SK-N-SH treated with all-trans-retinoic acid at 6 μM for 48 hours (cell line): ENCODE measurements around the gene TMEFF2.

ENCODE experiments used
- ATAC-seq: fragments of 200-7000 bp; cut with Tn5 transposase; 3 replicates; pipeline ENCODE4 v1.9.1; 2020; ENCODE audit warnings: mild to moderate bottlenecking, moderate library complexity
- ARNTL ChIP-seq: fragments of 450-650 bp; formaldehyde crosslinking; IDR thresholded peaks from 2 replicates; pipeline ENCODE4 v1.5.0; 2020; ENCODE audit warnings: low read depth, mild to moderate bottlenecking, moderate library complexity, borderline replicate concordance
- BACH2 ChIP-seq: fragments of 250-450 bp; sonication (Bioruptor Pico); IDR thresholded peaks from 2 replicates; pipeline ENCODE4 v1.9.0; 2021; ENCODE audit warnings: mild to moderate bottlenecking, borderline replicate concordance
- CSDC2 ChIP-seq: fragments of 250-450 bp; sonication (Bioruptor Pico); IDR thresholded peaks from 2 replicates; pipeline ENCODE4 v1.5.0; 2020; ENCODE audit warnings: mild to moderate bottlenecking, moderate library complexity
- ESRRG ChIP-seq: fragments of 250-450 bp; sonication (Bioruptor Pico); IDR thresholded peaks from 2 replicates; pipeline ENCODE4 v1.6.1; 2021; ENCODE audit warnings: mild to moderate bottlenecking
- ISL1 ChIP-seq: fragments of 250-450 bp; sonication (Bioruptor Pico); IDR thresholded peaks from 2 replicates; pipeline ENCODE4 v2.1.2; 2022; ENCODE audit warnings: mild to moderate bottlenecking, moderate library complexity
- OSR1 ChIP-seq: fragments of 250-450 bp; sonication (Bioruptor Pico); IDR thresholded peaks from 2 replicates; pipeline ENCODE4 v1.8.0; 2022; ENCODE audit warnings: moderate library complexity, mild to moderate bottlenecking, inconsistent platforms
- PPARA ChIP-seq: fragments of 250-450 bp; sonication (Bioruptor Pico); IDR thresholded peaks from 2 replicates; pipeline ENCODE4 v1.5.0; 2020; ENCODE audit warnings: mild to moderate bottlenecking, borderline replicate concordance
- RARB ChIP-seq: fragments of 250-450 bp; sonication (Bioruptor Pico); IDR thresholded peaks from 2 replicates; pipeline ENCODE4 v1.8.0; 2021; ENCODE audit warnings: mild to moderate bottlenecking, moderate library complexity
- SNAI2 ChIP-seq: fragments of 250-450 bp; sonication (Bioruptor Pico); IDR thresholded peaks from 2 replicates; pipeline ENCODE4 v1.5.0; 2020; ENCODE audit warnings: mild to moderate bottlenecking, moderate library complexity
- TCF4 ChIP-seq: fragments of 250-450 bp; sonication (Bioruptor Pico); IDR thresholded peaks from 2 replicates; pipeline ENCODE4 v1.8.0; 2021; ENCODE audit warnings: mild to moderate bottlenecking, moderate library complexity, borderline replicate concordance
- TOX ChIP-seq: fragments of 250-450 bp; sonication (Bioruptor Pico); IDR thresholded peaks from 2 replicates; pipeline ENCODE4 v1.8.0; 2021; ENCODE audit warnings: mild to moderate bottlenecking, moderate library complexity, borderline replicate concordance
- TSHZ2 ChIP-seq: fragments of 250-450 bp; sonication (Bioruptor Pico); IDR thresholded peaks from 2 replicates; pipeline ENCODE4 v1.5.0; 2020; ENCODE audit warnings: mild to moderate bottlenecking, moderate library complexity
- ZC3H10 ChIP-seq: fragments of 250-450 bp; sonication (Bioruptor Pico); IDR thresholded peaks from 2 replicates; pipeline ENCODE4 v1.5.1; 2021; ENCODE audit warnings: mild to moderate bottlenecking, moderate library complexity
- ZFP3 ChIP-seq: fragments of 250-450 bp; sonication (Bioruptor Pico); IDR thresholded peaks from 2 replicates; pipeline ENCODE4 v1.5.0; 2020; ENCODE audit warnings: mild to moderate bottlenecking, moderate library complexity
- ZFP30 ChIP-seq: fragments of 450-650 bp; formaldehyde crosslinking; IDR thresholded peaks from 2 replicates; pipeline ENCODE4 v1.5.0; 2022; ENCODE audit warnings: mild to moderate bottlenecking, moderate library complexity
- ZNF565 ChIP-seq: fragments of 450-650 bp; formaldehyde crosslinking; conservative IDR thresholded peaks from 2 replicates; pipeline ENCODE4 v1.5.0; 2020; ENCODE audit warnings: low read depth, mild to moderate bottlenecking, moderate library complexity
- ZNF70 ChIP-seq: fragments of 450-650 bp; formaldehyde crosslinking; IDR thresholded peaks from 2 replicates; pipeline ENCODE4 v1.5.0; 2020; ENCODE audit warnings: mild to moderate bottlenecking, moderate library complexity
- ZNF8 ChIP-seq: fragments of 450-650 bp; formaldehyde crosslinking; IDR thresholded peaks from 2 replicates; pipeline ENCODE4 v1.5.0; 2020; ENCODE audit warnings: mild to moderate bottlenecking, moderate library complexity
- TF ChIP-seq, protein P1 (sequence below): fragments of 250-450 bp; sonication (Bioruptor Pico); IDR thresholded peaks from 2 replicates; pipeline ENCODE4 v1.8.0; 2021; ENCODE audit warnings: low read depth, mild to moderate bottlenecking, moderate library complexity, borderline replicate concordance
- TF ChIP-seq, protein P2 (sequence below): fragments of 250-450 bp; sonication (Bioruptor Pico); IDR thresholded peaks from 2 replicates; pipeline ENCODE4 v1.5.1; 2021; ENCODE audit warnings: mild to moderate bottlenecking, moderate library complexity
- TF ChIP-seq, protein P3 (sequence below): fragments of 250-450 bp; sonication (Bioruptor Pico); IDR thresholded peaks from 2 replicates; pipeline ENCODE4 v1.5.1; 2020; ENCODE audit warnings: low read depth, mild to moderate bottlenecking, moderate library complexity
- TF ChIP-seq, protein P4 (sequence below): fragments of 250-450 bp; sonication (Bioruptor Pico); IDR thresholded peaks from 2 replicates; pipeline ENCODE4 v1.8.0; 2020; ENCODE audit warnings: mild to moderate bottlenecking, moderate library complexity, borderline replicate concordance

Gene TMEFF2, protein sequence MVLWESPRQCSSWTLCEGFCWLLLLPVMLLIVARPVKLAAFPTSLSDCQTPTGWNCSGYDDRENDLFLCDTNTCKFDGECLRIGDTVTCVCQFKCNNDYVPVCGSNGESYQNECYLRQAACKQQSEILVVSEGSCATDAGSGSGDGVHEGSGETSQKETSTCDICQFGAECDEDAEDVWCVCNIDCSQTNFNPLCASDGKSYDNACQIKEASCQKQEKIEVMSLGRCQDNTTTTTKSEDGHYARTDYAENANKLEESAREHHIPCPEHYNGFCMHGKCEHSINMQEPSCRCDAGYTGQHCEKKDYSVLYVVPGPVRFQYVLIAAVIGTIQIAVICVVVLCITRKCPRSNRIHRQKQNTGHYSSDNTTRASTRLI

DNA sequence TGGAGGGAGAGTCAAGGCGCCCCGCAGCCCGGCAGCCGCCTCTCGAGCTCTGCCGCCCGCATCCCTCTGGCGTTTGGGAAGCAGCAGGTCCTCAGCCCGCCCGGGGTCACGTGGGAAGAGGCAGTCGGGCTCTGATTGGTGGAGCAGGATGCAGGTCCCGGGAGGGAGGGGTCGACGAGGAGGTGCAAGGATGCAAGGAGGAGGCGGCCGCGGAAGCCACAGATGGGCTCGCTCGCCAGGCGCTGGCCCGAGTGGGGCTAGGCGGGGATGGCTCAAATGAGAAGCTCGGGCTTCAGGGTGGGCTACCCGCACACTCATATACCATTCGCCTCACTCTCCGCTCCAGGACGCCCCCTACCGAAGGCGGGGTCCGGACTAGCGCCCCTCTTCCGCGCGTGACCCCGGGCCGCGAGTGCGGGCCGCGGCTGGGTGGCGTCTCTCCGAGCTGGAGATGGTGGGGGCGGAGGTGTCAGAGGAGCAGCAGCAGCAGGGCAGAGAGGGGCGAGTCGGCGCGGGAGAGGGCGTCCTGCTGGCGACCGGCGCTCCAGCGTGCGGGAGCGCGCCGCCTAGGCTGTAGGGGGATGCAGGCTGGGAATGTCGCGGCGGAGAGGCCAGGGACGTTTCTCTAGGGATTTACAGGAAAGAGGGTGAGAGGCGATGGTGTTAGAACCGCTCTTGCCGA is at the start of gene TMEFF2:
Gene TMEFF2, minus strand, starts transcription at position 68 of the 682 bp plus-strand sequence. CDS start 409 bp downstream, outside the sequence.
- ATAC-seq, result peak; percentile 89
- TF ChIP-seq, protein P1, sequence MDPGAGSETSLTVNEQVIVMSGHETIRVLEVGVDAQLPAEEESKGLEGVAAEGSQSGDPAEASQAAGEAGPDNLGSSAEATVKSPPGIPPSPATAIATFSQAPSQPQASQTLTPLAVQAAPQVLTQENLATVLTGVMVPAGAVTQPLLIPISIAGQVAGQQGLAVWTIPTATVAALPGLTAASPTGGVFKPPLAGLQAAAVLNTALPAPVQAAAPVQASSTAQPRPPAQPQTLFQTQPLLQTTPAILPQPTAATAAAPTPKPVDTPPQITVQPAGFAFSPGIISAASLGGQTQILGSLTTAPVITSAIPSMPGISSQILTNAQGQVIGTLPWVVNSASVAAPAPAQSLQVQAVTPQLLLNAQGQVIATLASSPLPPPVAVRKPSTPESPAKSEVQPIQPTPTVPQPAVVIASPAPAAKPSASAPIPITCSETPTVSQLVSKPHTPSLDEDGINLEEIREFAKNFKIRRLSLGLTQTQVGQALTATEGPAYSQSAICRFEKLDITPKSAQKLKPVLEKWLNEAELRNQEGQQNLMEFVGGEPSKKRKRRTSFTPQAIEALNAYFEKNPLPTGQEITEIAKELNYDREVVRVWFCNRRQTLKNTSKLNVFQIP, result no peak
- TF ChIP-seq BACH2 (CRISPR knock-in tag), result no peak
- TF ChIP-seq SNAI2 (CRISPR knock-in tag), result no peak
- no peak for TF ChIP-seq TOX (CRISPR knock-in tag)
- no peak for TF ChIP-seq ISL1 (CRISPR knock-in tag)
- no peak for TF ChIP-seq ZC3H10
- TF ChIP-seq ZNF565 (CRISPR knock-in tag), result no peak
- no peak for TF ChIP-seq TSHZ2 (CRISPR knock-in tag)
- no peak for TF ChIP-seq ZFP3 (CRISPR knock-in tag)
- TF ChIP-seq, protein P2, sequence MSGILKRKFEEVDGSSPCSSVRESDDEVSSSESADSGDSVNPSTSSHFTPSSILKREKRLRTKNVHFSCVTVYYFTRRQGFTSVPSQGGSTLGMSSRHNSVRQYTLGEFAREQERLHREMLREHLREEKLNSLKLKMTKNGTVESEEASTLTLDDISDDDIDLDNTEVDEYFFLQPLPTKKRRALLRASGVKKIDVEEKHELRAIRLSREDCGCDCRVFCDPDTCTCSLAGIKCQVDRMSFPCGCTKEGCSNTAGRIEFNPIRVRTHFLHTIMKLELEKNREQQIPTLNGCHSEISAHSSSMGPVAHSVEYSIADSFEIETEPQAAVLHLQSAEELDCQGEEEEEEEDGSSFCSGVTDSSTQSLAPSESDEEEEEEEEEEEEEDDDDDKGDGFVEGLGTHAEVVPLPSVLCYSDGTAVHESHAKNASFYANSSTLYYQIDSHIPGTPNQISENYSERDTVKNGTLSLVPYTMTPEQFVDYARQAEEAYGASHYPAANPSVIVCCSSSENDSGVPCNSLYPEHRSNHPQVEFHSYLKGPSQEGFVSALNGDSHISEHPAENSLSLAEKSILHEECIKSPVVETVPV (CRISPR knock-in tag), result no peak
- TF ChIP-seq, protein P3, sequence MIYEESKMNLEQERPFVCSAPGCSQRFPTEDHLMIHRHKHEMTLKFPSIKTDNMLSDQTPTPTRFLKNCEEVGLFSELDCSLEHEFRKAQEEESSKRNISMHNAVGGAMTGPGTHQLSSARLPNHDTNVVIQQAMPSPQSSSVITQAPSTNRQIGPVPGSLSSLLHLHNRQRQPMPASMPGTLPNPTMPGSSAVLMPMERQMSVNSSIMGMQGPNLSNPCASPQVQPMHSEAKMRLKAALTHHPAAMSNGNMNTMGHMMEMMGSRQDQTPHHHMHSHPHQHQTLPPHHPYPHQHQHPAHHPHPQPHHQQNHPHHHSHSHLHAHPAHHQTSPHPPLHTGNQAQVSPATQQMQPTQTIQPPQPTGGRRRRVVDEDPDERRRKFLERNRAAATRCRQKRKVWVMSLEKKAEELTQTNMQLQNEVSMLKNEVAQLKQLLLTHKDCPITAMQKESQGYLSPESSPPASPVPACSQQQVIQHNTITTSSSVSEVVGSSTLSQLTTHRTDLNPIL (CRISPR knock-in tag), result no peak
- TF ChIP-seq ZFP30 (CRISPR knock-in tag), result no peak
- TF ChIP-seq, protein P4, sequence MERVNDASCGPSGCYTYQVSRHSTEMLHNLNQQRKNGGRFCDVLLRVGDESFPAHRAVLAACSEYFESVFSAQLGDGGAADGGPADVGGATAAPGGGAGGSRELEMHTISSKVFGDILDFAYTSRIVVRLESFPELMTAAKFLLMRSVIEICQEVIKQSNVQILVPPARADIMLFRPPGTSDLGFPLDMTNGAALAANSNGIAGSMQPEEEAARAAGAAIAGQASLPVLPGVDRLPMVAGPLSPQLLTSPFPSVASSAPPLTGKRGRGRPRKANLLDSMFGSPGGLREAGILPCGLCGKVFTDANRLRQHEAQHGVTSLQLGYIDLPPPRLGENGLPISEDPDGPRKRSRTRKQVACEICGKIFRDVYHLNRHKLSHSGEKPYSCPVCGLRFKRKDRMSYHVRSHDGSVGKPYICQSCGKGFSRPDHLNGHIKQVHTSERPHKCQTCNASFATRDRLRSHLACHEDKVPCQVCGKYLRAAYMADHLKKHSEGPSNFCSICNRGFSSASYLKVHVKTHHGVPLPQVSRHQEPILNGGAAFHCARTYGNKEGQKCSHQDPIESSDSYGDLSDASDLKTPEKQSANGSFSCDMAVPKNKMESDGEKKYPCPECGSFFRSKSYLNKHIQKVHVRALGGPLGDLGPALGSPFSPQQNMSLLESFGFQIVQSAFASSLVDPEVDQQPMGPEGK (CRISPR knock-in tag), result no peak
- no peak for TF ChIP-seq ZNF70
- no peak for TF ChIP-seq PPARA (CRISPR knock-in tag)
- TF ChIP-seq ARNTL (CRISPR knock-in tag), result no peak
- TF ChIP-seq RARB (CRISPR knock-in tag), result no peak

DNA sequence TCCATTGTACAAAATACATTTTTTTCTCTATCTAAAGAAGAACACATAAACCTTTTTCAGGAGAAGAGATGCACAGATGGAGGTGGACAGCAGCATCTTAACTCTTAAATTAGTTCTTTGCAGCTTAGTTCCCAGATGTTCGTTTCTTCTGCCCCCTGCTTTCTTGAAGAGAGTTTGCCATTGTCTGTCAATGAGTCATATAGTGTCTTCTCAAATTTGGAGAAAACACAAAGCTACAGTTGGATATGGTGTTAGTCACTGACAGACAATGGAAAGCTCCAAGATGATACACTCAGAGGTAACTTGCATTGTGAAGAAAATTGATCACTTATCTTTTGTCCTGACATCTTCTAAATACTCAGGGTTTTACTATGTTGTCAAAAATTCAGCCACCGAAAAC is 48.8 kb upstream of the TMEFF2 start:
- peak; percentile 26; the same call in 2 of the 3 replicates for ATAC-seq
- TF ChIP-seq ZFP30 (CRISPR knock-in tag) (no peak), ZC3H10 (no peak), TOX (CRISPR knock-in tag) (no peak), OSR1 (CRISPR knock-in tag) (no peak), SNAI2 (CRISPR knock-in tag) (no peak), TCF4 (CRISPR knock-in tag) (no peak), ZFP3 (CRISPR knock-in tag) (no peak), ISL1 (CRISPR knock-in tag) (no peak), CSDC2 (CRISPR knock-in tag) (no peak), ZNF8 (CRISPR knock-in tag) (no peak), ESRRG (CRISPR knock-in tag) (no peak), ZNF70 (no peak)
- TF ChIP-seq, protein P4 (CRISPR knock-in tag), result no peak
- TF ChIP-seq, protein P3 (CRISPR knock-in tag), result no peak
- TF ChIP-seq, protein P2 (CRISPR knock-in tag), result no peak
